Measurements from ENCODE around the gene GPR137C. TPM values are rescaled to one million over a fixed set of nuclear protein-coding genes. Genes with fewer than 3 reads are reported as not detected.
"Not testable (repeated sequence)": the region's sequence is repeated elsewhere in the genome, so short reads cannot be mapped to it uniquely, and the experiment has no call there.

Gene GPR137C
- total RNA-seq, 1 donor from 2014 or later: 0.86 TPM

- DNase-seq (ENCODE audit: low spot score): not testable (repeated sequence)
Measured at GRCh38 chr14:52568454-52568853, 15.8 kb downstream of the GPR137C start.

- no peak for DNase-seq (ENCODE audit: low spot score)
Measured at GRCh38 chr14:52575858-52576257, 23.2 kb downstream of the GPR137C start.

GRCh38 chr14:52583544-52583943, 30.9 kb downstream of the GPR137C start:
- no peak for DNase-seq (ENCODE audit: low spot score)

- DNase-seq (ENCODE audit: low spot score): no peak
Measured at GRCh38 chr14:52589646-52590045, 37.0 kb downstream of the GPR137C start.

GRCh38 chr14:52590318-52590717, 37.7 kb downstream of the GPR137C start:
- DNase-seq (ENCODE audit: low spot score): no peak

GRCh38 chr14:52596320-52596719, 43.7 kb downstream of the GPR137C start:
- no peak for DNase-seq (ENCODE audit: low spot score)

- no peak for DNase-seq (ENCODE audit: low spot score)
Measured at GRCh38 chr14:52596861-52597260, 44.2 kb downstream of the GPR137C start.

- no peak for DNase-seq (ENCODE audit: low spot score)
Measured at GRCh38 chr14:52598568-52598967, 45.9 kb downstream of the GPR137C start.

- DNase-seq (ENCODE audit: low spot score): no peak
Measured at GRCh38 chr14:52599974-52600373, 47.3 kb downstream of the GPR137C start.

GRCh38 chr14:52602131-52602530, 49.5 kb downstream of the GPR137C start:
- DNase-seq (ENCODE audit: low spot score): no peak

- DNase-seq (ENCODE audit: low spot score): no peak
Measured at GRCh38 chr14:52607061-52607460, 54.4 kb downstream of the GPR137C start.

GRCh38 chr14:52609445-52610044, 56.9 kb downstream of the GPR137C start:
- no peak for DNase-seq (ENCODE audit: low spot score)

GRCh38 chr14:52610187-52610586, 57.6 kb downstream of the GPR137C start:
- no peak for DNase-seq (ENCODE audit: low spot score)

GRCh38 chr14:52618602-52619001, 66.0 kb downstream of the GPR137C start:
- no peak for DNase-seq (ENCODE audit: low spot score)

- no peak for DNase-seq (ENCODE audit: low spot score)
Measured at GRCh38 chr14:52619687-52620086, 67.1 kb downstream of the GPR137C start.

GRCh38 chr14:52640137-52640536, 87.5 kb downstream of the GPR137C start:
- no peak for DNase-seq (ENCODE audit: low spot score)

GRCh38 chr14:52641745-52642144, 89.1 kb downstream of the GPR137C start:
- DNase-seq (ENCODE audit: low spot score): no peak

- no peak for DNase-seq (ENCODE audit: low spot score)
Measured at GRCh38 chr14:52649511-52649910, 96.9 kb downstream of the GPR137C start.

- no peak for DNase-seq (ENCODE audit: low spot score)
Measured at GRCh38 chr14:52650774-52651173, 98.1 kb downstream of the GPR137C start.

GRCh38 chr14:52656905-52657304, 104.3 kb downstream of the GPR137C start:
- no peak for DNase-seq (ENCODE audit: low spot score)

GRCh38 chr14:52660325-52660724, 107.7 kb downstream of the GPR137C start:
- DNase-seq (ENCODE audit: low spot score): no peak

GRCh38 chr14:52660832-52661231, 108.2 kb downstream of the GPR137C start:
- no peak for DNase-seq (ENCODE audit: low spot score)

GRCh38 chr14:52661314-52661713, 108.7 kb downstream of the GPR137C start:
- no peak for DNase-seq (ENCODE audit: low spot score)

GRCh38 chr14:52663850-52664249, 111.2 kb downstream of the GPR137C start:
- DNase-seq (ENCODE audit: low spot score): no peak
